ENCODE measurements around the gene NCR1.

DNA sequence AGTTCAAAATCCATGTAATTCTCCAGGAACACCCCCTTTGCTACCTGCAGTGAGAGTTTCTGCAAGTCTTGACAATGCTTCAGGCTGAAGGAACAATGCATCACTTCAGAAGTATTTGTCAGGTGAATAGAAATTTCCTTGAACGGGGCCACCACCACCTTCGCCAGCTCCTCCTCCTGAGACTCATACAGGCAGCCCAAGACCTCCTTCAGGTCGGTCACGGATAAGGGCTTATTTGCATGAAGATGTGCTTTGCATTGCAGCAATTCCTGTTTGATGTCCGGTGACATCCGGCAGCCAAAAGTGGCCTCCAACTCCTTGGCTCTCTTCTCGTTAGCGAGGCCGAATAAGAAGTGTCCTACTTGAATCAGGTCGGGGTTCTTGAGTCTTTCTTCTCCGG is 33.0 kb downstream of the NCR1 start:
- no peak for TF ChIP-seq SUZ12 (IDR thresholded peaks at IDR 0.05; ENCODE audit: extremely low read depth, insufficient read depth, insufficient read length)
- no peak for TF ChIP-seq ZNF274 (IDR thresholded peaks at IDR 0.05; ENCODE audit: low read depth, low read length)
